ENCODE data around the gene KCNK6.
"Not testable (repeated sequence)": the region's sequence is repeated elsewhere in the genome, so short reads cannot be mapped to it uniquely, and the experiment has no call there.

KCNK6 gene

GRCh38 chr19:38326591-38326990 is 6.9 kb downstream of the KCNK6 start:
- DNase-seq = no peak

- DNase-seq = no peak
Measured at GRCh38 chr19:38329651-38330050, 10.0 kb downstream of the KCNK6 start.

- no peak for DNase-seq
Measured at GRCh38 chr19:38331728-38332127, 12.1 kb downstream of the KCNK6 start.

GRCh38 chr19:38333245-38333644 is 13.6 kb downstream of the KCNK6 start:
- no peak for DNase-seq

GRCh38 chr19:38335949-38336637 is 16.4 kb downstream of the KCNK6 start:
- DNase-seq = peak; percentile 96

GRCh38 chr19:38336638-38337359 is 17.2 kb downstream of the KCNK6 start:
- peak; percentile 95 for DNase-seq

GRCh38 chr19:38337360-38337653 is 17.7 kb downstream of the KCNK6 start:
- DNase-seq = no peak

GRCh38 chr19:38339011-38339410 is 19.4 kb downstream of the KCNK6 start:
- DNase-seq = not testable (repeated sequence)

GRCh38 chr19:38340927-38341326 is 21.3 kb downstream of the KCNK6 start:
- no peak for DNase-seq

- DNase-seq = no peak
Measured at GRCh38 chr19:38346837-38347236, 27.2 kb downstream of the KCNK6 start.

GRCh38 chr19:38350883-38351282 is 31.2 kb downstream of the KCNK6 start:
- no peak for DNase-seq

- DNase-seq = no peak
Measured at GRCh38 chr19:38351865-38352395, 32.3 kb downstream of the KCNK6 start.

- no peak for DNase-seq
Measured at GRCh38 chr19:38352611-38353010, 33.0 kb downstream of the KCNK6 start.

GRCh38 chr19:38355728-38356725 is 36.4 kb downstream of the KCNK6 start:
- no peak for DNase-seq

- no peak for DNase-seq
Measured at GRCh38 chr19:38358071-38358470, 38.4 kb downstream of the KCNK6 start.

GRCh38 chr19:38359242-38360021 is 39.8 kb downstream of the KCNK6 start:
- DNase-seq = no peak

- no peak for DNase-seq
Measured at GRCh38 chr19:38360351-38360750, 40.7 kb downstream of the KCNK6 start.

- no peak for DNase-seq
Measured at GRCh38 chr19:38360839-38361631, 41.4 kb downstream of the KCNK6 start.

GRCh38 chr19:38361633-38362075 is 42.0 kb downstream of the KCNK6 start:
- peak; percentile 73 for DNase-seq

GRCh38 chr19:38362076-38362945 is 42.7 kb downstream of the KCNK6 start:
- DNase-seq = peak; percentile 82

Data from activated naive CD4-positive, alpha-beta T cell treated with Interleukin-2 at 50 U/mL for 16 hours (primary cell).